Measurements from ENCODE around the gene MARK3. TPM values are rescaled to one million over a fixed set of nuclear protein-coding genes. Genes with fewer than 3 reads are reported as not detected.

Gene MARK3
- total and polyA plus RNA-seq, 2 of the 13 experiments (the other 11 are each of a cell fraction or from before 2014, with no cell fraction given): 47.7 to 56.6 TPM

- no peak for TF ChIP-seq PRDM4 (CRISPR knock-in tag; IDR thresholded peaks at IDR 0.05; ENCODE audit: borderline replicate concordance)
- TF ChIP-seq ZNF276 (CRISPR knock-in tag; IDR thresholded peaks at IDR 0.05; ENCODE audit: low read depth): no peak
- TF ChIP-seq GFI1 (CRISPR knock-in tag; IDR thresholded peaks at IDR 0.05; ENCODE audit: borderline replicate concordance): no peak
- no peak for TF ChIP-seq SMAD1 (CRISPR knock-in tag; IDR thresholded peaks at IDR 0.05; ENCODE audit: borderline replicate concordance, low read depth)
- TF ChIP-seq SKI (IDR thresholded peaks at IDR 0.05; ENCODE audit: partially characterized antibody): no peak
Observed at GRCh38 chr14:103353362-103353761, 31.9 kb upstream of the MARK3 start (continued).

GRCh38 chr14:103354141-103354540 lies 31.1 kb upstream of the MARK3 start:
- no peaks in the 10 kb centered on the region for H3K79me2 ChIP-seq (ENCODE audit: insufficient read depth, low read length)
- no peaks in the 10 kb centered on the region for H4K20me1 ChIP-seq (ENCODE audit: insufficient read depth, low read length)
- intact Hi-C loops (cut with micrococcal nuclease; ENCODE audit: unreplicated experiment): no loop called here
- H3K4me3 ChIP-seq (replicated peaks in 1 of 3; ENCODE audit: insufficient read depth in 1 of 3, low read depth in 2 of 3, low read length in 3 of 3): no peak overlapping the region
- DNase-seq (ENCODE audit: low spot score) (no peak), ATAC-seq (no peak), FAIRE-seq (no peak)
- H3K4me2 ChIP-seq (ENCODE audit: low read depth, low read length): no peak overlapping the region
- H2AFZ ChIP-seq (ENCODE audit: low read length): no peak overlapping the region
- BruUV-seq (replicated peaks): no TSS peak
- H3K4me1 ChIP-seq (ENCODE audit: insufficient read depth, low read length): peaks cover 36% of the 10 kb centered on the region
- TF ChIP-seq ZNF549 (CRISPR knock-in tag; IDR thresholded peaks at IDR 0.05) (no peak), MAF1 (CRISPR knock-in tag; IDR thresholded peaks at IDR 0.05; ENCODE audit: borderline replicate concordance) (no peak), MEIS1 (CRISPR knock-in tag; IDR thresholded peaks at IDR 0.05; ENCODE audit: borderline replicate concordance) (no peak), ZNF460 (CRISPR knock-in tag; IDR thresholded peaks at IDR 0.05; ENCODE audit: borderline replicate concordance) (no peak), ONECUT2 (CRISPR knock-in tag; IDR thresholded peaks at IDR 0.05) (no peak)
- TF ChIP-seq, protein P1, sequence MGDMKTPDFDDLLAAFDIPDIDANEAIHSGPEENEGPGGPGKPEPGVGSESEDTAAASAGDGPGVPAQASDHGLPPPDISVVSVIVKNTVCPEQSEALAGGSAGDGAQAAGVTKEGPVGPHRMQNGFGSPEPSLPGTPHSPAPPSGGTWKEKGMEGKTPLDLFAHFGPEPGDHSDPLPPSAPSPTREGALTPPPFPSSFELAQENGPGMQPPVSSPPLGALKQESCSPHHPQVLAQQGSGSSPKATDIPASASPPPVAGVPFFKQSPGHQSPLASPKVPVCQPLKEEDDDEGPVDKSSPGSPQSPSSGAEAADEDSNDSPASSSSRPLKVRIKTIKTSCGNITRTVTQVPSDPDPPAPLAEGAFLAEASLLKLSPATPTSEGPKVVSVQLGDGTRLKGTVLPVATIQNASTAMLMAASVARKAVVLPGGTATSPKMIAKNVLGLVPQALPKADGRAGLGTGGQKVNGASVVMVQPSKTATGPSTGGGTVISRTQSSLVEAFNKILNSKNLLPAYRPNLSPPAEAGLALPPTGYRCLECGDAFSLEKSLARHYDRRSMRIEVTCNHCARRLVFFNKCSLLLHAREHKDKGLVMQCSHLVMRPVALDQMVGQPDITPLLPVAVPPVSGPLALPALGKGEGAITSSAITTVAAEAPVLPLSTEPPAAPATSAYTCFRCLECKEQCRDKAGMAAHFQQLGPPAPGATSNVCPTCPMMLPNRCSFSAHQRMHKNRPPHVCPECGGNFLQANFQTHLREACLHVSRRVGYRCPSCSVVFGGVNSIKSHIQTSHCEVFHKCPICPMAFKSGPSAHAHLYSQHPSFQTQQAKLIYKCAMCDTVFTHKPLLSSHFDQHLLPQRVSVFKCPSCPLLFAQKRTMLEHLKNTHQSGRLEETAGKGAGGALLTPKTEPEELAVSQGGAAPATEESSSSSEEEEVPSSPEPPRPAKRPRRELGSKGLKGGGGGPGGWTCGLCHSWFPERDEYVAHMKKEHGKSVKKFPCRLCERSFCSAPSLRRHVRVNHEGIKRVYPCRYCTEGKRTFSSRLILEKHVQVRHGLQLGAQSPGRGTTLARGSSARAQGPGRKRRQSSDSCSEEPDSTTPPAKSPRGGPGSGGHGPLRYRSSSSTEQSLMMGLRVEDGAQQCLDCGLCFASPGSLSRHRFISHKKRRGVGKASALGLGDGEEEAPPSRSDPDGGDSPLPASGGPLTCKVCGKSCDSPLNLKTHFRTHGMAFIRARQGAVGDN (CRISPR knock-in tag; IDR thresholded peaks at IDR 0.05): no peak
- H3K9ac ChIP-seq (ENCODE audit: insufficient read depth, low read depth, low read length): no peak overlapping the region
- POLR2A ChIA-PET: interaction anchor here (1.0 to 4.0 kb wide), 4 partner anchors 10 to 249 kb away, joined by 3 to 33 read pairs (median 8); partner anchors contain the start of gene EIF5
- WGBS (ENCODE audit: low lambda C conversion rate): 38% methylated on average over 7 of the region's 7 CpGs
- CTCF ChIA-PET (ENCODE audit: low intra/inter-chr PET ratio, low total read pairs): interaction anchor here (1.5 kb wide), 1 partner anchor 61 kb away, joined by 4 read pairs; no protein-coding TSS in a partner anchor
- in situ Hi-C loops (cut with HindIII; ENCODE audit: extremely low pct_ligation_motif_present, low pct_unique_long_range_greater_than_20kb): no loop called here
- H3K36me3 ChIP-seq (replicated peaks in 1 of 2; ENCODE audit: control insufficient read depth in 1 of 2, insufficient read depth in 2 of 2, low read length in 2 of 2): no peaks in the 10 kb centered on the region
- H3K27me3 ChIP-seq (ENCODE audit: control insufficient read depth in 1 of 2, insufficient read depth in 2 of 2, low read length in 2 of 2): no peaks in the 10 kb centered on the region; a peak in 1 of 5 replicates
- H3K27ac ChIP-seq (ENCODE audit: extremely low read length, insufficient read depth, low read length): no peak overlapping the region
- no peaks in the 10 kb centered on the region for H3K9me3 ChIP-seq (ENCODE audit: low read length)
